T47D (cell line): Measurements from ENCODE around the gene MPPED1.

Experiments
- DNase-seq, 2 experiments: peaks; one replicate each; pipeline versions ENCODE4 v3.0.0 to v3.0.0-alpha.2; 2011 to 2012; ENCODE audit warnings: low read depth in 1 of 2, low spot score in 1 of 2
- JUND ChIP-seq: IDR thresholded peaks from 2 replicates; pipeline ENCODE4 v1.6.1; 2012; ENCODE audit warnings: low read depth
- in situ Hi-C: cut with HindIII; loops from 2 replicates; pipeline ENCODE4 v1.10.0; 2016; ENCODE audit warnings: low sequenced_read_pairs, low pct_unique_long_range_greater_than_20kb

MPPED1 gene

DNA sequence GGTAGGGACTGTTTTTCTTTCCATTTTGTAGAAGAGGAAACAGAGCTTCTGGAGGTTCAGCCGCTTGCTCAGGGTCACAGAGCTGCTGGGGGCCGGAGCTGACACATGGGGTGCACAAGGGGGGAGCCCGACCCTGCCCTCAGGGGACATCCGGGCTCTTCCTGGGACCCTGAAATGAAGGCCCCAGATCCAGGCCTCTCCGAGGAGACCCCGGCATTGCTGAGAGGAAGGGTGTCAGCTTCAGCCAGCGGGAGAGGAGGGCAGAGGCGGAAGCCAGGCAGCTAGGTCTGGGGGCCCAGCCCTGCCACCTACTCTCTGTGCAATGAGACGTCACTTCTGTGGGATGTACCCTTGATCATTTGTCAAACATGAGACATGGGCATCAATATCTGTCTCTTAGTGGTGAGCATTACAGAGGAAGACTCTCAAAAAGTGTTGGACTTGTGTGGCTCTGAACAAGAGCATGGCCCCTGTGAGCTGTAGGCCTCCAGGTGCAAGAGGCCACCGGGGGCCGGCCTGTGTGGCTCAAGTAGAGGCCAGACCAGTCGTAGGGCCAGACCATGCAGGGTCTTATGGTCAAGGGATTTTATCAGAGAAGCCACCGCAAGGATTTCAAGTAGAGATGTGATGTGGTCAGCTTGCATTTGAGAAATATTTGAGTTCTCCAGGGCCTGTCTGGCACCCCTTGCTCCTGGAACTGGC is 10.3 kb downstream of the MPPED1 start:
- in situ Hi-C loops = no loop called here
- no peak for DNase-seq
- TF ChIP-seq JUND = no peak

DNA sequence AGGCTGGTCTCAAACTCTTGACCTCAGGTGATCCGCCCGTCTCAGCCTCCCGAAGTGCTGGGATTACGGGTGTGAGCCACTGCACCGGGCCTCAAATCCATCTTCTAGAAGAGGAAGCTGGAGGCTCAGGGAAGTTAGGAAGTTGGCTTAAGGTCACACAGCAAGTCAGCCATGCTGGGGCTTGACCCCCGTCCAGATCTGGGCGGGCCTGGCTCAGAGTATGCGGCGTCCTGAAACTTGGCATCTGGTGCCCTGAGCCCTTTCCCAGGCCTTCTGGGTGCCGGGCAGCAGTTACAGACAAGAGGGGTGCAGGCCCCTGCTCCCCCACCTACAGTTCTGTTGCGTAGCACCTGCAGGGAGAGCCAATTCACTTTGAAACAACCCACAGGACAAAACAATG is 11.2 kb downstream of the MPPED1 start:
- in situ Hi-C loops = no loop called here
- DNase-seq = no peak
- TF ChIP-seq JUND = no peak

DNA sequence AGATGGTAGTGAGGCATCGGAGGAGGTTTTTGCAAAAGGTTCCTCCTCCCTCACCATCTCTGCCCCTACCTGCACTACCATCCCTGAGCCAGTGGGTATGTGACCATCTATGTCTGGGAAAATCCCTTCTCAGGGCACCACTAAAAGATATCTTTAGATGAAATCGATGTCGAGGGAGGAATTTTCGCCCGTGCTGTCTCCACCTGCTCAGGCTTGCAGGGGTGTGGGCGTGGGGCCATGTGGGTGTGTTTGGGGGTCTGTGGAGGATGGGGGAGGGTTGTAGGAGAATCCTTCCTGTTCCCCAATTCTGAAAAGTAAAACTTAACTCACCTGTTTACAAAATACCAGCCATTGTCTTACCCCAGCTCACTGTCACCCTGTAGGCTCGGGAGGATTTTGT is 12.4 kb downstream of the MPPED1 start:
- TF ChIP-seq JUND = no peak
- in situ Hi-C loops = no loop called here
- no peak for DNase-seq

DNA sequence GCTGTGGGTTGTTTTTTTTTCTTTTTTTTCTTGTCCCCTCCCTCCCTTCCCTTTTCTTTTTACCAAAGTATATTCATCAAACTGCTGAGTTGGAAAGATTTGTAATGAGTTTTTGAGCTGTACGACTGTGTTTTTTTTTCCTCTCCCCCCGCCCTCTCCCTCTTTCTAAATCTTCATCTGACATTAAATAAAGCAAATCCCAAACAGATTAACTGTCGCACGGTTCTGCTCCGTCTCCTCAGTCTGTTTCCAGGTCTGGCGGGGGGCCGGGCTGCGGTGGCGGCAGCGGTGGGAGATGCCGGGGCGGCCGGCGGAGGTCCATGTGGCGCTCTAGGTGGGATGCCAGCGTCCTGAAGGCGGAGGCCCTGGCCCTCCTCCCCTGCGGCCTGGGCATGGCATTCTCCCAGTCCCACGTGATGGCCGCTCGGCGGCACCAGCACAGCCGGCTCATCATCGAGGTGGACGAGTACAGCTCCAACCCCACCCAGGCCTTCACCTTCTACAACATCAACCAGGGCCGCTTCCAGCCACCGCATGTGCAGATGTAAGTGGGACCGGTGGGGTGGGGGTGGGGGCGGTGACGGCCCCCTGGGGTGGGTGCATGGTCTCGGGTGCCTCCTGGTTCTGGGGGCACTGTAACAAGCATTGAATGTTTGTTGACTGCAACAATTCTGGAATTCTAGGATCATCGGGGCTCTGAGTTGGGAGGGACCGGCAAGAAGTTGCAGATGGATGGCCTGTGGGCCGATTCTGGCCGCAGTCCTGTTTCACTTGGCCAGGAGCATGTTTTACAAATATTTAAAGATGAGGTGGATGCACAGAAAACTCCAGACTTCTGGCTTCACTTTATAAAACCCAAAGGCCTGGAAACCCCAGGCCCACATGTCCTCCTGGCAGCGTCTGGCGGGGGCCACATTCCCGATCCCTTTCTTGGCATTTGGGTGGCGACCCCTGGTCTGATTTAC is 13.1 kb downstream of the MPPED1 start:
- in situ Hi-C loops = no loop called here
- no peak for DNase-seq
- TF ChIP-seq JUND = no peak

DNA sequence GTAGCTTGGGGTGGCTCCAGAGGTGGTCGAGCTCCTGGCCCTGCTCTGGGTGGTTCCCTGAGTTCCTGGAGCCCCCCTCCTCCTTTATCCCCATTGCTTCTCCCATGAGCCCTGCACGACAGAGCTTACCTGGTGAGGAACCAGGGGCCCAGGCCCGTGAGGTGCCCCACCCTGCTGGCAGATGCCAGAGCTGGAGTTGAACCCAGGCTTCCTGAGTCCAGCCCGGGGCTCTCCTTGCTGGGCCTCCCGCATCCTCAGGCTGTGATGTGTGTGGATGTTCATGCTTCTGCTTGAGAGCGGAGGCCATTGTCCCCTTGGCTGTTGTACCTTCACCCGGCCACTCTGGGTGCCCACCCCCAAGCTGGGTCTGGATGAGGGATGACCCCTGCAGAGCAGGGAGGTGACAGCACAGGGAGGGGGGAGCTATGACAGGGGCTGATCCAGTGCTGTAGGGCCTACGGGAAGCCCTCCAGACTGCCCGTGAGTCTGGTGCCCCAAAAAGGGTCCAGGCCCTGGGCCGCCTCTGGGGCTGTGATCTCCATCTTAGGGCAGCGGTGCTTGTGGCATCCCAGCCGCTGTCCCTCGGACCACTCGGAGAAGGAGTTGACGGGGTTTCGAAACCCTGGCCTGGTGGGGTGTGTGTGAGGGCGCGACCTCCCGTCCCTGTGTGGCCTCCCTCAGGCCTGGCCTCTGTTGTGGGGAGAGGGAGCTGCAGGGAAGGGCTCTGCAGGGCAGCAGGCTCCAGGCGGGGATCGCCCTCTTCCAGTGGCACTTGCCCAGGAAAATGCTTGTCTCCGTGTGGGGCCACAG is 14.4 kb downstream of the MPPED1 start:
- in situ Hi-C loops = no loop called here
- no peak for TF ChIP-seq JUND
- no peak for DNase-seq

DNA sequence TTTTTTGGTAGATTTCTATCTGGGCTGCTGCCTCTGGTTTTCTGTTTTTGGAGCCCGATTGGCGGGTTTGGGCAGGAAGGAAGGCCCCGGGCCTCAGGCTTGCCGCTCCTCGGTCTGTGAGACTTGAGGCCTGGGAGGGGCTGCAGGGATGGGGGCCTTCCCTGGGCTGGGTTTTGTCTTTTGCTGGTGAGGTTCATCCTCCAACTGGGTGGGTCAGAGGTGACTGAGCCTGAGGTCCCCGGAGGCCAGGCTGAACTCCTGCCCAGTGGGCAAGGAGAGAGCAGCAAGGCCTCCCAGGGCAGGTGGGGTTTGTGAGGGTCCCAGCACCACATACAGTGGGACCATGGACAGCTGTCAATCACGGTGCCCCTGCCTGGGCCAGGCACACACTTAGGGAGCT is 15.0 kb downstream of the MPPED1 start:
- no peak for TF ChIP-seq JUND
- in situ Hi-C loops = no loop called here
- DNase-seq = no peak

DNA sequence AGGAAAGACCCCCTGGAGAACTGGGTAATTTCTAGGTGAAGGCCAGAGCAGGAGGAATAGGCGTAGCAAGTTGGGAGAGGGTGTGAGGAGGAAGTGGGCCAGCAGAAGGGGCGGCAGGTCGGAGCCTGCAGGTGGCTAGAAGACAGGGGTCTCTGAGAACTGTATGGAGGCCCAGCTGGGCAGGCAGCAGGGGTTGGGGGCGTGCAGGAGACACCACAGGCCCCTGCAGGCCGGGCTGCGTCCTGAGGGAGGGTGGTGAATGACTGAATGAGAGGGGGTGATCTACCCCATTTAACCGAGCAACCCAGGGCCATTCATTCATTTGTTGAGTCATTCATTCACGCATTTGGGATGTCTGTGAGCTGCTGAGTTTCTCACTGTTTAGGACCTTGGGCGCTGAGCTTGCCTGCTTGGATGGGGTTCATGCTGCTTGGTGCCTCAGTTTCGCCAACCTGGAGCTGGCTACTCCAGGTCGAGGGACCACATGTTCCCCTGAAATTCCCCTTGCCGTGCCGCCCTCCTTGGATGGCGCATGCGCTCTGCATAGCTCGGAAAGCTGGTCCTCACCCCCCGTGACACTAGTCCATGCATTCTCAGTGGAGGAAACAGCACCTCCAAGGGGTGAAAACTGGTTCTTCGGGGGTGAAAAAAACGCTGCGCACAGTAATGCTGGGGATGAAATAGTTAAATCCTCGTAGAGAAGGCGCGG is 15.6 kb downstream of the MPPED1 start:
- in situ Hi-C loops = no loop called here
- TF ChIP-seq JUND = no peak
- no peak for DNase-seq

DNA sequence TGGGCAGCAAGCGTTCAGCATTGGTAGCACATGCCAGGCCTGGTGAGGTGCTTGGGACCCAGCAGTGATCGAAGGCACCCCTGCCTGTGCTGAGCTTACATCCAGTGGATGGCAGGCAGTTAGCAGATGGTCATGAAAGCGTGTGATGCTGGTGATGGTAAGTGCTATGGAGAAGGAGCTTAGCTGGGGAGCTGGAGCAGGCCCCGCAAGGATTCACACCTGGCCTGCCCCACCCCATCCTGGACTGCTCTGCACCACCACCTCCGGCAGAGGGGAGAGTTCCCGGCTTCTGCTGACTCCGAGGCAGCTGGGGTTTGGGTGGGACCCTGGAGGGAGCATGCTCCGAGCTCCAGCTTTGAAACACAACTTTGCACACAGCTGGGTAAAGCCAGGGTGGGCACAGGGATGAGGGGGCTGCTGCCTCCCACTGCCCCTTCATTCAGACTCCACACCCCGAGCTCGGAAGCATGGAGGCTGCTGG is 16.2 kb downstream of the MPPED1 start:
- in situ Hi-C loops = no loop called here
- no peak for DNase-seq
- no peak for TF ChIP-seq JUND

DNA sequence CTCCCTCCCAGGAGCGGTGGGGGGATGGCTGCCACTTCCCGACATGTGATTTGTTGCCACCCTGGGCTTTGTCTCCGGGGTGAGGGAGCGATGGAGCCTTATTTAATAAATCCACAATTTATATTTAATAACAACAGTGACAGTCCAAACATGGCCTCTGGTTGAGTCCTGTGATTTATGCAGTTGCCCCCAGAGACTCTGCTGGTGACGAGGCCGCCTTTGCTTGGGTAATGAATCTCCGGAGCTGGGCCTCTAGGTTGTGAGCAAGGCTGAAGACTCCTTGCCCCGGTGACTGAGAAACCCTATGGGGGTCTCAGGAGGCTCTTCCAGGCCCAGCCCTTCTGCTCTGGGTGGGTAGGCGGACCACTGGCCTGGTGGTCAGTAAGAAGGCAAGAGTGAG is 16.7 kb downstream of the MPPED1 start:
- no peak for DNase-seq
- in situ Hi-C loops = no loop called here
- no peak for TF ChIP-seq JUND

DNA sequence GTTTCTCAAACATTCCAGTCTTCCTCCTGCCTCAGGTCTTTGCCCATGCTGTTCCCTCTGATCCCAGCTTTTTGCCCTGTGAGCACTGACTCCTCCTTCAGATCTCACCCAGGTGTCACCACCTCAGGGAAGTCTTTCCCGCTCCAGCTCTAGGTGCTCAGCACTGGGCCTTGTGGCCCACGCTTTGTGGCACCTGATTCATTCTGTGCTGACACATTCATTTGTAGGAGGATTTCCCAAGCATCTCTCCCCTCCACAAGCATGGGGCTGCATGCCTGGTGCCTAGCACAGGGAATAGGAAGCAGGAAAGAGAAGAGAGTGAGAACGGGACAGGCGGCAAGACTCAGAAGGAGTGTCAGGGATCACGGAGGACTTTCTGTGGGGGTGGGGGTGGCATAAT is 17.6 kb downstream of the MPPED1 start:
- in situ Hi-C loops = no loop called here
- no peak for DNase-seq
- TF ChIP-seq JUND = no peak

DNA sequence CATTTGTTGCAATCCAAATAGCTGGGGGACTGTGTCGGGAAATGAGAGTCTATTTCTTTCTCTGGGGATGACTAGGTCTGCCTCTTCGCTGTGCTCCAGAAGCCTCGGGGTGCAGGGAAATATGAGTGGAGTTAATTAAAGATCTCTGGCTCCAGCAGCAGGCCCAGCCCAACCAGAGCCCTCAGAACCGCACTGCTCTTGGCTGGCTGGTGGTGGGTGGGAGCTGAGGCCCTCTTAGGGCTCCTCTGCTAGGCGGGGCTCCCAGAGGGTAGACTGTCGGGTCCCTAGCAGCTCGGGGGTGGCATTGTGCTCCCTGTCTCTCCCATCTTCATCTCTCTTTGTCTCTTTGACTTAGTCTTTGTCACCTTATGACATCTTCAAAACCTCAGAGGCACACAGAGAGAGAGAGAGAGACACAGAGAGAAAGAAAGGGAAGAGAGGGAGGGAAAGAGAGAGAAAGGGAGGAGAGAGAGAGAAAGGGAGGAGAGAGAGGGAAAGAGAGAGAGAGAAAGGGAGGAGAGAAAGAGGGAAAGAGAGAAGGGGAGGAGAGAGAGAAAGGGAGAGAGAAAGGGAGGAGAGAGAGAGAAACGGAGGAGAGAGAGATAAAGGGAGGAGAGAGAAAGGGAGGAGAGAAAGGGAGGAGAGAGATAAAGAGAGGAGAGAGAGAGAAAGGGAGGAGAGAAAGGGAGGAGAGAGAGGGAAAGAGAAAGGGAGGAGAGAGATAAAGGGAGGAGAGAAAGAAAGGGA is 20.2 kb downstream of the MPPED1 start:
- in situ Hi-C loops = no loop called here
- DNase-seq = no peak
- no peak for TF ChIP-seq JUND

DNA sequence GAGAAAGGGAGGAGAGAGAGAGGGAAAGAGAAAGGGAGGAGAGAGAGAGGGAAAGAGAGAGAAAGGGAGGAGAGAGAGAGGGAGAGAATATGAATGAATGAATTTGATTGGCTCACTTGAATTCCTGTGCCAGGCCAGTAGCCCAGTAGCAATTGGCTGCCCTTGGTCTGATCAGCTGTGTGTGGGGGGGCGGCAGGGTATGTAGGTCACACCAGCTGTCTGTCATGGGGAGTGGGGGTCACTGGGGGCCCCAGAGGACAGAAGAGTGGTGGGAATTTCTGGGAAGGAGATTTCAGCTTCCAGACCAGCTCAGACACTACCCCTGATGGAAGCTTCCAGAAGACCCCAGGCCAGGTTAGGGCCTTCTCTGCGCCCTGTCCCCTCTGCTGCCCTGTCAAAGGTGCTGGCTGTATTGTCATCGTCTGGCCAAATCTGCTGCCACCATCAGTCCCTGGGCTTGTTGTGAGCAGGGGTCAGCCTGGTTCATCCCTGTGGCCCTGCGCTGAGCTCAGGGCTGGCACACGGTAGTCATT is 21.1 kb downstream of the MPPED1 start:
- TF ChIP-seq JUND = no peak
- in situ Hi-C loops = no loop called here
- no peak for DNase-seq
